WERI-Rb-1 (cell line): Measurements from ENCODE around the gene CENATAC.
"Not testable (repeated sequence)": the region's sequence is repeated elsewhere in the genome, so short reads cannot be mapped to it uniquely, and the experiment has no call there.

ENCODE experiments used
- DNase-seq: peaks from one replicate; pipeline ENCODE4 v3.0.0-alpha.2; 2020
- H3K27ac ChIP-seq: fragments of 250-450 bp; sonication (Bioruptor Pico); 2 replicates; pipeline ENCODE4 v1.5.1; 2020; ENCODE audit warnings: mild to moderate bottlenecking, moderate library complexity
- H3K27me3 ChIP-seq: fragments of 250-450 bp; sonication (Bioruptor Pico); 2 replicates; pipeline ENCODE4 v1.5.1; 2021; ENCODE audit warnings: mild to moderate bottlenecking, low read depth, moderate library complexity; ENCODE audit not compliant: insufficient read depth, severe bottlenecking
- H3K36me3 ChIP-seq: fragments of 250-450 bp; sonication (Bioruptor Pico); 2 replicates; pipeline ENCODE4 v1.5.1; 2020; ENCODE audit warnings: mild to moderate bottlenecking, moderate library complexity
- H3K4me3 ChIP-seq: 2 replicates; pipeline ENCODE4 v1.5.1; 2011; ENCODE audit warnings: low read depth, mild to moderate bottlenecking, control low read depth, low read length
- H3K9me3 ChIP-seq: fragments of 250-450 bp; sonication (Bioruptor Pico); 2 replicates; pipeline ENCODE4 v1.5.1; 2021; ENCODE audit warnings: mild to moderate bottlenecking, moderate library complexity; ENCODE audit not compliant: severe bottlenecking
- CTCF ChIP-seq: IDR thresholded peaks from 2 replicates; pipeline ENCODE4 v1.5.1; 2011; ENCODE audit warnings: low read depth, mild to moderate bottlenecking, control low read depth, inconsistent platforms, low read length

Gene CENATAC

GRCh38 chr11:119016216-119017009, 18.5 kb downstream of the CENATAC start:
- Histone ChIP-seq H3K9me3 (no peaks in the 10 kb centered on the region), H3K27ac (no peak overlapping the region), H3K36me3 (peaks cover 77% of the 10 kb centered on the region), H3K27me3 (no peaks in the 10 kb centered on the region), H3K4me3 (no peak overlapping the region)
- no peak for TF ChIP-seq CTCF
- DNase-seq = no peak

- not testable (repeated sequence) for H3K27me3 ChIP-seq, H3K9me3 ChIP-seq, DNase-seq
- peaks cover 80% of the 10 kb centered on the region for H3K36me3 ChIP-seq
- H3K4me3 ChIP-seq = peak overlapping the region; percentile 100
- peak overlapping the region; percentile 82 for H3K27ac ChIP-seq
These were observed 19.4 kb downstream of the CENATAC start for GRCh38 chr11:119017377-119017776.

- peak within 1 kb of the TSS; percentile 100 for H3K4me3 ChIP-seq
- peak within 1 kb of the TSS; percentile 82 for H3K27ac ChIP-seq
- TF ChIP-seq CTCF = no peak
- H3K9me3 ChIP-seq = no peaks in the 10 kb centered on the region
- peaks cover 78% of the 10 kb centered on the region for H3K36me3 ChIP-seq
- no peaks in the 10 kb centered on the region for H3K27me3 ChIP-seq
- peak; percentile 94 for DNase-seq
These were observed 20.4 kb downstream of the CENATAC start, which contains the start of the genes RPS25 and TRAPPC4 for GRCh38 chr11:119018074-119018938. Gene RPS25, minus strand, starts transcription at chr11:119018343. Its CDS starts 59 bp downstream, at chr11:119018284. Gene TRAPPC4, plus strand, starts transcription at chr11:119018766. Its CDS starts 30 bp downstream, at chr11:119018796.

- H3K27me3 ChIP-seq = no peaks in the 10 kb centered on the region
- no peak overlapping the region for H3K4me3 ChIP-seq
- peaks cover 79% of the 10 kb centered on the region for H3K36me3 ChIP-seq
- H3K27ac ChIP-seq = no peak overlapping the region
- H3K9me3 ChIP-seq = no peaks in the 10 kb centered on the region
- no peak for DNase-seq
- no peak for TF ChIP-seq CTCF
These were observed 22.1 kb downstream of the CENATAC start for GRCh38 chr11:119019996-119020395.

- Histone ChIP-seq H3K36me3 (peaks cover 79% of the 10 kb centered on the region), H3K27me3 (no peaks in the 10 kb centered on the region), H3K9me3 (no peaks in the 10 kb centered on the region), H3K27ac (no peak overlapping the region), H3K4me3 (no peak overlapping the region)
- TF ChIP-seq CTCF = no peak
- DNase-seq = no peak
These were observed 23.7 kb downstream of the CENATAC start for GRCh38 chr11:119021631-119022030.

GRCh38 chr11:119023741-119024140, 25.8 kb downstream of the CENATAC start:
- no peaks in the 10 kb centered on the region for H3K9me3 ChIP-seq
- no peak overlapping the region for H3K4me3 ChIP-seq
- peaks cover 88% of the 10 kb centered on the region for H3K36me3 ChIP-seq
- DNase-seq = no peak
- no peaks in the 10 kb centered on the region for H3K27me3 ChIP-seq
- no peak overlapping the region for H3K27ac ChIP-seq
- TF ChIP-seq CTCF = no peak
